Urothelium cell line (cell line): Measurements from ENCODE around the gene BABAM2.
"Not testable (repeated sequence)": the region's sequence is repeated elsewhere in the genome, so short reads cannot be mapped to it uniquely, and the experiment has no call there.

Experiments
- DNase-seq: peaks from one replicate; pipeline ENCODE4 v3.0.0; 2011; ENCODE audit warnings: low spot score, mixed read lengths
- FAIRE-seq: peaks from 2 replicates; lab custom pipeline; 2011; peaks lifted over from hg19 to GRCh38; lab: Jason Lieb, UNC

The BABAM2 gene

DNA sequence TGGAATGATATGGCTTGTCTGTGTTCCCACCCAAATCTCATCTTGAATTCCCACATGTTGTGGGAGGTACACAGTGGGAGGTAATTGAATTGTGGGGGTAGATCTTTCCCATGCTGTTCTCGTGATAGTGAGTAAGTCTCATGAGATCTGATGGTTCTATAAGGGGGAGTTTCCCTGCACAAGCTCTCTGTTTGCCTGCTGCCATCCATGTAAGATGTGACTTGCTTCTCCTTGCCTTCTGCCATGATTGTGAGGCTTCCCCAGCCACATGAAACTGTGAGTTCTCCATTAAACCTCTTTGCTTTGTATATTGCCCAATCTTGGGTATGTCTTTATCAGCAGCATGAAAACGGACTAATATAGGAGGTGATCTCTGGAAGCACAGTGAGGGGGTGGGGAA is 78.4 kb downstream of the BABAM2 start:
- FAIRE-seq, DNase-seq: not testable (repeated sequence)

DNA sequence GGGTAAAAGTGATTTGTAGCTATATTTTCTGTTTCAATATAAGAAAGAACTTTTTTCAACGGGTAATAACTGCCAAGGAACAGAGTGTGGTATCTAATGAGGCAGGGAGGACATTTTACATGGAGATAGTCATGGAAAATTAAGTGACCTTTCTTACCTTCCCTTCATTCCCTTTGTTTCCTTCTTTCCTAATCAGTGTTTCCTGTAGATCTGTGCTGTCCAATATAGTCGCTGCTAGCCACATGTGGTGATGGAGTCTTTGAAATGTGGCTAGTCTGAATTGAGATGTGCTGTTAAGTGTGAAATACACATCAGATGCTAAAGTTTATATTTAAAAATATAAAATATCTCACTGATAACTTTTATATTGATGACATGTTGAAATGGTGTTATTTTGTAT is 81.8 kb downstream of the BABAM2 start:
- no peak for FAIRE-seq
- no peak for DNase-seq

DNA sequence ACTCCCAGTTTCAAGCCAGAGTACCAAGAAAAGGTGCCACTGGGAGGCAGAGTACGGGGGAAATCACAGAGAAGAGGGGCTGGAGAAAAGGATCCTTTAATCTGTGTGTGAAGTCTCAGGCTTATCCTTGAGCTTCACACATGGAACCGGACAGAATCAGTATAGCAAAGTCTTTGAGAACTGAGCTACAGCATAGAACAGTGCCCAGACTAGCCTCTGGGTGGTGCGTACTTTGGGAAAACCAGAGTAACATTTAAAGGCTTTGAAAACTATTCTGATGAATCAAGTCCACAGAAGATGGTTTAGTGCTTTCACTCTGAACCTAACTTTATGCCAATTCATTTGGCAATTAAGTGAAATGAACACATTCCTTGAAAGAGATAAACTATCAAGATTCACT is 83.1 kb downstream of the BABAM2 start:
- DNase-seq (no peak), FAIRE-seq (no peak)

DNA sequence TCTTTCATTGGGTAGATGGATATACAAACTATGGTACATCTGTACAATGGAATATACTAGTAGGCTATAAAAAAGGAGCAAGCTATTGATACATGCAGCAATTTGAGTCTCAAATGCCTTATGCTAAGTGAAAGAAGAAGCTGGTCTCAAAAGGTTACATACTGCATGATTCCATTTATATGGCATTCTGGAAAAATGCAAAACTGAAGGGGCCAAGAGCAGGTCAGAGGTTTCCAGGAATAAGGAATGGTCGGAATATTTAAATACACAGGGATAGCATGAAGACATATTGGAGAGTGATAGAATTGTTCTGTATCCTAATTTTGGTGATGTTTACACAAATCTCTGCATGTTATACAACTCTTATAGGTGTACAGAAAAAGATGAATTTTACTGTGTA is 85.8 kb downstream of the BABAM2 start:
- DNase-seq: no peak
- no peak for FAIRE-seq

DNA sequence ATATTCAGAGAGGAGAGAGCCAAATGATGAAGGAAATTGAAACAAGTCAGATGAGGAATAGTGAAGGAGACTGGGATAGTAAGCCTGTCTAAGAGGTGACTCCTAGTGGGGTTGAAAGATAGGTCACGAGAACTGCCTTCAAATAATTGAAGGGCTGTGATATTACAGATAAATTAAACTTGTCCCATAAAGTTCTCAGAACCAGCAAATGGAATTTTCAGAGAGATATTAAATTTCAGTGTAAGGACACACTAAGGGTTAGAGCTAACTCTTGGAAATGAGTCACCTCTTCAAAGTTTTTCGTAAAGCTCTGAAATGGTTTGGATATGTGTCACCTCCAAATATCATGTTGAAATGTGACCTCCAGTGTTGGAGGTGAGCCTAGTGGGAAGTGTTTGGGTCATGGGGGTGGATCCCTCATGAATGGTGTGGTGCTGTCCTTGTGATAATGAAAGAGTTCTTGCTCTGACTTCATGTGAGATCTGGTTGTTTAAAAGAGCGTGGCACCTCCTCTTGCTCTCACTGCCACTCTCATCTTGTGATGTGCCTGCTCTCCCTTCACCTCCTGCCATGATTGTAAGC is 87.3 kb downstream of the BABAM2 start:
- FAIRE-seq (peak; percentile 92), DNase-seq (peak; percentile 50)

DNA sequence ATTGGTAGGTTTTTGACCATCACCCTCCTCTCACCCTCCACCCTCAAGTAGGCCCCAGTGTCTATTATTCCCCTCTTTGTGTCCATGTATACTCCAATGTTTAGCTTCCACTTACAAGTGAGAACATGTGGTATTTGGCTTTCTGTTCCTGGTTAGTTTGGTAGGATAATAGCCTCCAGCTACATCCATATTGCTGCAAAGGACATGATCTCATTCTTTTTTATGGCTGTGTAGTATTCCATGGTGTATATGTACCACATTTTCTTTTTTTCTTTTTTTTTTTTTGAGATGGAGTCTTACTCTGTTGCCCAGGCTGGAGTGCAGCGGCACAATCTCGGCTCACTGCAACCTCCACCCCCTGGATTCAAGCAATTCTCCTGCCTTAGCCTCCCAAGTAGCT is 88.2 kb downstream of the BABAM2 start:
- not testable (repeated sequence) for FAIRE-seq

DNA sequence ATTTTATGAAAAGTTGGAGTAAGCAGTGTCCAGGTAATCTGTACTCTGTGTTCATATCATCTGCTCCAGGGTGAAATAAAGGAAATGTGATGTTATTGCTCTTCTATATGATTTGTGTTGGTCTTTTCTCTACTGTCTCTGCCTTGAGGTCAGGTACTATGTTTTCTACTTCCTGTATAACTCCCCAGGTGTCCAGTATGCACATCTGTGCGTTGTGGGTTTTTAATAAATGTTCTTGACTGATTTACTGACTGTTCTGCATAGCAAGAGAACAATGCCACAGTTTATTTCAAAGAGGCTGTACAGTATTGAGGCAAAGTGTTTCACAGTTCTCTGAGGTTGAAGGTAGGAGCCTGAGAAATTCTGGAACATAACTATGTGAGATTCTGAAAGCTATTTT is 89.7 kb downstream of the BABAM2 start:
- FAIRE-seq: no peak
- DNase-seq: no peak

More for the DNA sequence above, 88.2 kb downstream of the BABAM2 start:
- DNase-seq: not testable (repeated sequence)

DNA sequence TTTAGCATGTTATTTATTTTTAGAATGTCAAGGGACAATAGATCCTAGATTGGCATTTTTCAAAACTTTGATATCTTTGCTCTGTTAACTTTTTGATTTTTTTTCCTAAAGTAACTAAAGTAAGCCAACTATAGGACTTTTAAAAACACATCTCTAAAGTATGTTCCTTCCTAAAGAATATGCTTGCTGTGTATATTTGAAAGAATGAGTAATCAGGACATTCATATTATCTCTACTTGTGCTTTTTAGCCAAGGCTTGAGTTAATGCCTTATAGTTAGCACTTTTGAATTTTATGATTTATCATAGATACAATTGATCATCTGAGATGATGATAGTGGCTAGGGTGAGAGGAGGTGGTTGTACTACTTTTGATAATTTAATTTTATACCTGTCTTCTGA is 93.6 kb downstream of the BABAM2 start:
- no peak for FAIRE-seq

DNA sequence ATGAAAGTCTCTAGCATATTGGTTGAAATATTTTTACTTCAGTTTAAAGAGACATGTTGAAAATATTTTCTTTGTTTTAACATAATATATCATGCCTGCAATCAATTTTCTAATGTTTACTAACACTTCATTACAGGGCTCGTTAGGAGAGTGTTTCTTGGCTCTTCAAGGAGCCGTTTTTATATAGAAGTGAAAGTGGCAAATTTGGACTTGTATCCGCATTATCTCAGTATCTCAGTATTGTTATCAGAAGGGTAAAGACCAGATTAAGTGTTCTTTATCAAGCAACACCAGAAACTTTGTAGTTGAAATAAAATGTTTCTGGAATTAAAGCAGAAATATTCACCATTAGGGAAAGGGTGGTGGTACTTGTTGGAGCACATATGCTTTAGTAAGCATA is 97.8 kb downstream of the BABAM2 start:
- DNase-seq: no peak
- FAIRE-seq: no peak

More for the DNA sequence above, 93.6 kb downstream of the BABAM2 start:
- DNase-seq: no peak

DNA sequence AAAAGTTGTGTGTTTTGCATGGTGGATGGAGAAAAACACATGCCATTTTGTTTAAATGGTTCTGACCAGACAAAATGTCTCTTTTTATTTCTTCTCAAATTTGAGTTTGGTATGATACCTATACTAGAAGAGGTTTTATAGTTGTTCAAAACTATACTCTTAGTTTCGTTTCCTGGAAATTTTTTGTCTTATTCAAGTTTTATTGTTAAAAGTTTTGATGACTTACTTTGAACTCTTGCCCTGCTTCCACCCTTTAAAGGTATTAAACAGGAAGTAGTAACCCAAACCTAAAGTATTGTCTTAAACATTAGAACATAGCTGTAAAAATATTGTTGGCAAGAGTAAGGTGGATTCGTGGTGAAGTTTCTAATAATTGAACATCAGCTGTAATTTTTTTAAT is 98.2 kb downstream of the BABAM2 start:
- DNase-seq (no peak), FAIRE-seq (no peak)

DNA sequence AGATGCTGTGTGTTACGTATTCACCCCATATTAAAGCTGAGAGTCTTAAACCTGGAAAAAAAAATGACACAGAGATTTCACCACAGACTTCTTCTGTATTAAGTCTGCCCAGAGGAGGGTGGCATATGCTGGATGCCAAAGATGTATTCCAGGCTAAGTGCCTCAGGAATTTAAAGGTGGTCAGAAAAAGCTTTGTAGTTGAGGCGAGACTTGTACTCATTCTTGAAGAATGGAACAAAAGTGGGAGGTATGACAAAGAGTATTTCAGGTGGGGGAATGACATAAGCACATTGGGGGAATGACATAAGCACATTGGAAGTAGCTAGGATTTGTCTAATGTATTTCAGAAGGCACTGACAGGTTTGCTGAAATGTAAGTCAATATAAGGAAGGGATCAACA is 98.6 kb downstream of the BABAM2 start:
- DNase-seq (peak; percentile 84), FAIRE-seq (peak; percentile 85)

DNA sequence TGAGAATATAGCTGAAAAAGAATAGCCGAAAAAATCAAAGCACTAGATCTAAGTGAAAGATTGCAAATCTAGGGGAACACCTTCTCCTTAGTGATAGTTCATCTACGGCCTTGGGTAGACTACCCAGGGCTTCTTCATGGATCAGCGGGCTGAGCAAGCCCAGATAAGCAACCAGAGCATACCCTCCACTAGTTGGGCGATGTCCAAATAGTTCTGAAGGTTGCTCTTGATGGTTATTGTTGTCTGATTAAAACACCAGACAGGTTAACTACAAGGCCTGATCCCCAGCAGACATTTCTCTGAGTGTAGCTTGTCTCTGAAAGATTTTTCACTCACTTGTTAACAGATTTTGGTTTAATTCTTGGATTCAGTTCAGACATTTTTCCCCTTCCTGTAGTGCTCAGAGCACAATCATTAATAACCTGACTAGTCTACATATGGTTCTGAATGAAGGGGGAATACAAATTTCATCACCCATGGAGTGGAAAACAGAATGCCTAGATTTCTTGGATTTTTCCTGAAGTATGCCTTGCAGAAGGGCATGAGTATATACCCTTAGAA is 99.6 kb downstream of the BABAM2 start:
- DNase-seq (no peak), FAIRE-seq (peak; percentile 40)

DNA sequence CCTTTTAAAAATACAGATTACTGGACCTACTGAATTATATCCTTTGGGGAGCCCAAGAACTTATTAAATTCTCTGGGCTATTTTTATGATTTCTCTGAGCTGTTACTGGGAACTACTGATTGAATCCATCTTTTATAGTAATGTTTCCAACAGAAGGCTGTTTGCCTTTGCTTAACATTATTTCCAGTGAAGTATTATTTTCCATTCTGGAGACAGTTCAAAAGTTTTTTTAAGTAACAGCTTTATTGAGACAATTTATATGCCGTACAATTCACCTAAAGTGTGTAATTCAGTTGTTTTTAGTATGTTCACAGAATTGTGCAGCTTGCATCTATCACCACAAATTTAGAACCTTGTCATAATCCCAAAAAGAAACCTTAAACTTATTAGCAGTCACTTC is 100.6 kb downstream of the BABAM2 start:
- no peak for DNase-seq
- FAIRE-seq: no peak

DNA sequence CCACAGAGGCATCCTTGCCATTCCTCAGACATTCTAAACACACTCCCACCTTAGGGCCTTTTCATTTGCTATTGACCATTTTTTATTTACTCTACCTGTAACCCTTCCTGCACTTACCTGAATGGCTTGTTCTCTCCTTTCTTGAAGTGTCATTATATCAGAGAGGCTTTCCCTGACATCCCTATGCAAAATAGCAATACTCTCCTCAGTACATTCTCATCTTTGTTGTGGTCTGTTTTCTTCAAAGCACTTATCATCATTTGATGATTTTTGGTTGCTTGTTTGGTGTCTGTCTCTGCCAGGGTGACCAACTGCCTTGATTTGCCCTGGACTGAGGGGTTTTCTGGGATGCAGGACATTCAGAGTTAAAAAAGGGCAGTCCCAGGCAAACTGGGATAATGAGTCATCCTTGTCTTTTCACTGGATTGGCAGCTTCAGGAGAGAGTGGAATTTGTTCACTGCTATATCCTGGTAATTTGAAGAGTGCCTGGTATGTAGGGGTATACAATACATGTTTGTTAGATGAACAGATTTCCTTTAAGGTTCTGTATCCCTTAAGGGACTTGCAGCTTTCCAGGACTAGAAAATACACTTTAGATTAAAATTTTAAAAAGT is 102.4 kb downstream of the BABAM2 start:
- DNase-seq (peak; percentile 74), FAIRE-seq (peak; percentile 68)

DNA sequence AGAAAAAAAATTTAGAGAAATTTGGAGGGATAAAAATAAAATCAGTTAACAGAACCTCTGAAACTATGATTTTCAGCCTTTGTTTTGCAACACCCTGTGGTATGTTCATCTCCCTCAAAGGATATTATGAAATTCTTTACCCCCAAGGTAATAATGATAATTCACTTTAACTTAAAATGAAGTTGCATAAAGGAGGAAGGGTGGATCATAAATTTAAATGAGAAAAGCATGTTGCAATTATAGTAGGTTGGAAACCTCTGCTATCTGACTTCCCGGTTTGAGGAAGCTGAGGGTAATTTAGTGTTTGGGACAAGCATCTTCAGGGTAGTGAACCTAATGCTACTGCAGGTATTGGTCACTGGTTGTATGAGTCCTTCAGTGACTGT is 102.9 kb downstream of the BABAM2 start:
- no peak for DNase-seq
- FAIRE-seq: peak; percentile 42

DNA sequence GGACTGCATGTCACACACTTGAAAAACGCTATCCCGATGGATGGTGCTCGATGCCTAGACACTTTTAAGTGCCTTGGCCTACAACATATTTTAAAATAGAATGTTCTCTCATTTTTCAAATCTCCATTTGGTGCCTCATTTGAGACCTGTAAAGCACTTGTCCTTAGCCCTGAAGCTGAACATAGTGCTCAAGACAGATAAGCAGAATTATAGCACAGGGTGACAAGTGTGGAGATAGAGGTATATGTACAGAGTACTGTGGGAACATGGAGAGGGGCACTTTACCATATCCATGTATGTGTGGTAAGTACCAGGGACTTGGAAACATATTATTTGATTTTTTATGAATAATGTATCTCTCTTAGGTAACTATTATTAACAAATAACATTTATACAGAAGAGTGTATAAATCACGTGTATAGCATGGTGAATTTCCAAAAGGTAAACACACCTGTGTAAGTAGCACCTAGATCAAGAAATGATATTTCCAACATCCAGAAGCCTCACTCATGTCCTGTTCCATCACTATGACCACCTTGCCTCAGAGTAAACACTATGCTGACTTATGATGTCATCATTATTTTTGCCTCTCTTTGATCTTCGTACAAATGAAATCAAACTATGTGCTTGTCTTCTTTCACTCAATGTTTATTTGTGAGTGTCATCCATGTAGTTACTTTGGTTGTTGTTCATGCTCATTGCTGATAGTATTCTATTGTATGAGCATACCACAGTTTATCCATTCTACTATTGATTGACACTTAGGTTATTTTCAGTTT is 103.6 kb downstream of the BABAM2 start:
- FAIRE-seq: peak; percentile 68
- no peak for DNase-seq

DNA sequence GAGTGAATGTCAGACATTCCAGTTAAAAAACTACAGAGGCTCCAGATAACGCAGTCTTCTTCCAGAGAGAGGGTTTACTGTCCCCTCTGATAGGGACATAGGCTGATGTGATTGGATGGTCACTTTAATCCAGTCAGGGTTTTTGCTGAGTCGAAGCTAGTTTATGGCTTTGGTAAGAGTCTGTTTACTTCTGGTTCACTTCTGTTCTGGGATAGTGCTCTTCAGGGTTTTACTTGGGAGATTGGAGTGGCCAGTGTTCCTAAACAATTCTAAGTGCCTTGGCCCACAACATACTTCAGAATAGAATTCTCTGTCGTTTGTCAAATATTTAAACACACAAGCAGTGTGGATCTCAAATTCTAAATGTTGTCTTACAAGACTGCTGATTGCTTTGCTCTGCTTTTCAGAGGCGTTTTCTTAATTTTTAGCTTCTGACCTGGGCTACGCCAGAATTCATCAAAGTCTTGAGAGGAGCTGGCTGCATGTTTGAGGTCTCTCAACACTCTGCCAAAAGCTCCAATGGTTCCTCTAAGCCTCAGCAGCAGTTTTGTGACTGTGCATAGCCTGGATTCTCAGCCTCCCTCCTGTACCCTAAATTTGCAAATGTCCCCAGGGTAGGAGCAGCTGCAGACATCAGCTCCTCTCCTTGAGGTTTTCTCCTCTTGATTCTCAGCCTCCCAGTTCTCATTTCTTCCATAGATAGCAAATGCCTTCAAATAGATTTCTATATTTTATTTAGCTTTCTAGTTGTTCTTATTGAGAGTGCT is 105.8 kb downstream of the BABAM2 start:
- DNase-seq (no peak), FAIRE-seq (no peak)

DNA sequence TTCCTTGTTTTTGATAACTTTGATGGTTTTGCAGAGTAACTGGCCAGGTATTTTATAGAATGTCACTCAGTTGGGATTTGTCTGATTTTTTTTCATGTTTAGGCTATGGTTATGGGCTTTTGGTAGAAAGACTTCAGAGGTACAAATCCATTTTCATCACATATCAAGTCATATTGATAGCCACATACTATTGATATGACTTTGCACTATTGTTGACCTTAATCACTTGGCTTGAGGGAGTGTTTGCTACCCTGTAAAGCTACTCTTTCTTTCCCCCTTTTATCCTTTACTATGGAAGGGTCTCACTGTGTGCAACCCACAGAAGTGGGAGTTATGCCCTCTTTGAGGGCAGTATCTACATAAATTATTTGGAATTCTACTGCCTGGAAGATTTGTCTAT is 109.8 kb downstream of the BABAM2 start:
- FAIRE-seq (no peak), DNase-seq (no peak)

DNA sequence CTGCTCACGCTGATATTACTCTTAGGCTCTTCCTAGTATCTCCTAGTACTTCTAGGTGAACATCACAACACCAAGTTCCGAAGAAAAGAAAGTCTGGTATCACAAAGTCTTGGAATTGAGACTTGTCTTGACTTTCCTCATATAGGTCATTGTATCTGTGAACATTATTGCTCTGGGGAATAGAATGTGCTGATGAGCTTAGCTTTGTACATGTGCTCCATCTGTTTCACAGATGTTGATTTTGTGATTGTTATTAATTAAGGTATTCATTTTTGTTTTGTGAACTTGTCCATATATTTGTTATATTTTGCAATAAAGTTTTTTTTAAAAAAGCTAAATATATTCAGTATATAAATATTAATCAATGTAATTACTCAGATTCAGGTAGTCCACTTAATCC is 111.7 kb downstream of the BABAM2 start:
- DNase-seq (no peak), FAIRE-seq (no peak)

DNA sequence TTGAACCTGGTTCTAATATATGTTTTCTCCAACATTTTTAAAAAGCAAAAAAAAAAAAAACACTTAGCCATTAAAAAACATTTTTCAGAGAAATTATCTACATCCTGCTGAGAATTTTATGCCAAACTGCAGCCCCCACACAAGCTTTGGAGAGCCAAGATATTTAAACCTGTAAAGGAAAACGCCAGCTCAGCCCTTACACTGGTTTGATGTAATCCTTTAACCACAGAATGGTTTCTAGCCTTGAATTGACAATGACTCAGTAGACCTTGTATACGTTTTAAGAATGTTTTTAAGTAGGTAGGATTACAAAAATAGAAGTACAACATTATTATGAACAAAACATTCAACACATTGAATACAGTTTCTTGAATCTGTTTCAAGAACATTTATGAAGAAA is 113.6 kb downstream of the BABAM2 start:
- peak; percentile 55 for DNase-seq
- no peak for FAIRE-seq

DNA sequence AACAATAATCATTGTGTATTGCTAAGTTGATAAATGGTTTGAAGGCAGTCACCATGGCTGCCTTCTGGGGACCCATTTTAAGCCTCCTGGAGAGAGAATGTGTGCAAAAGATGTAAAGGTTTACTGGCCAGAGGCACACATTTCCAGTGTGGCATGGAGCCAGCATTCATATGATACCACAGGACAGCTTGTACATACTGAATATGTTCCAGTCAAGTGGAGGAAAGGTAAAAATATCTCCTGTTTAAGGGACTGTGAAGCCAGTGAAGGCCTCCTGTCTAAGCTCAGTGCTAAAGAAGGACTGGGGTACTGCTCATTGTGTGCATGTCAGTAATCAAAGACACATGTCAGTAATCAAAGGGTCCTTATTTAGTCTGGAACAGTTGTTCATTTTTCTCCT is 119.2 kb downstream of the BABAM2 start:
- no peak for FAIRE-seq
- DNase-seq: no peak
